Activated CD8-positive, alpha-beta T cell treated with anti-CD3 and anti-CD28 coated beads, Interleukin-2, amount 10 ng/mL, durations not matched to agents 7 days and 5 days (primary cell): ENCODE data around the gene CDCA7. TPM values are rescaled to one million over a fixed set of nuclear protein-coding genes. Genes with fewer than 3 reads are reported as not detected.
A peak's percentile ranks its signal among the peaks of the same experiment; 100 is the strongest.

ENCODE experiments used
- ATAC-seq: fragments of 150-1000 bp; cut with Tn5 transposase; one replicate; pipeline ENCODE4 v1.10.0; 2021; ENCODE audit warnings: moderate library complexity
- CTCF ChIA-PET: fragments of 350-600 bp; sonication (Branson Sonifier 250); formaldehyde crosslinking; loops from one replicate; lab custom pipeline; 2021; ENCODE audit warnings: antibody characterized with exemption; lab: Charles Lee
- POLR2A ChIA-PET: fragments of 350-600 bp; sonication (Branson Sonifier 250); formaldehyde crosslinking; loops from one replicate; lab custom pipeline; 2021; ENCODE audit warnings: antibody characterized with exemption; lab: Charles Lee
- DNase-seq: peaks from one replicate; pipeline ENCODE4 v3.0.0-alpha.2; 2020
- H3K27ac Mint-ChIP-seq: one replicate; pipeline ENCODE4 v1.8.0; 2021; ENCODE audit warnings: mild to moderate bottlenecking, mixed read lengths
- H3K27me3 Mint-ChIP-seq: one replicate; pipeline ENCODE4 v1.8.0; 2021; ENCODE audit warnings: low read depth, mixed read lengths
- H3K36me3 Mint-ChIP-seq: one replicate; pipeline ENCODE4 v1.8.0; 2021; ENCODE audit warnings: low read depth, mixed read lengths
- H3K4me1 Mint-ChIP-seq: one replicate; pipeline ENCODE4 v1.8.0; 2021; ENCODE audit warnings: low read depth, mixed read lengths
- H3K4me3 Mint-ChIP-seq: one replicate; pipeline ENCODE4 v1.8.0; 2021; ENCODE audit warnings: mild to moderate bottlenecking, mixed read lengths
- H3K9me3 Mint-ChIP-seq: one replicate; pipeline ENCODE4 v1.8.0; 2022; ENCODE audit warnings: mixed read lengths; ENCODE audit not compliant: insufficient read depth
- total RNA-seq, 2 experiments: library from RNA; stranded (reverse); gene quantifications; one replicate each; pipeline ENCODE4 v1.2.3, GENCODE V29; 2021

Gene CDCA7
- total RNA-seq, 2 experiments from 2014 or later, result 115 to 119 TPM

- ChIA-PET CTCF (no interaction called here), POLR2A (no interaction called here)
- peaks cover 3% of the 10 kb centered on the region for H3K36me3 Mint-ChIP-seq
- peaks cover 3% of the 10 kb centered on the region for H3K4me1 Mint-ChIP-seq
- peaks cover 10% of the 10 kb centered on the region for H3K9me3 Mint-ChIP-seq
- H3K27ac Mint-ChIP-seq, result no peak overlapping the region
- DNase-seq (no peak), ATAC-seq (no peak)
- peaks cover 25% of the 10 kb centered on the region for H3K27me3 Mint-ChIP-seq
- H3K4me3 Mint-ChIP-seq, result no peak overlapping the region
Measured at GRCh38 chr2:173347305-173348168, 7.1 kb upstream of the CDCA7 start.

- H3K4me3 Mint-ChIP-seq, result no peak overlapping the region
- peaks cover 10% of the 10 kb centered on the region for H3K9me3 Mint-ChIP-seq
- ATAC-seq (no peak), DNase-seq (no peak)
- peaks cover 14% of the 10 kb centered on the region for H3K4me1 Mint-ChIP-seq
- peaks cover 23% of the 10 kb centered on the region for H3K27me3 Mint-ChIP-seq
- CTCF ChIA-PET, result no interaction called here
- POLR2A ChIA-PET, result no interaction called here
- H3K27ac Mint-ChIP-seq, result no peak overlapping the region
- peaks cover 5% of the 10 kb centered on the region for H3K36me3 Mint-ChIP-seq
Measured at GRCh38 chr2:173349287-173349686, 5.4 kb upstream of the CDCA7 start.

- CTCF ChIA-PET, result no interaction called here
- H3K27ac Mint-ChIP-seq, result no peak overlapping the region
- POLR2A ChIA-PET, result no interaction called here
Measured at GRCh38 chr2:173350383-173350782, 4.3 kb upstream of the CDCA7 start.

GRCh38 chr2:173351879-173352278 is 2.8 kb upstream of the CDCA7 start:
- peaks cover 15% of the 10 kb centered on the region for H3K36me3 Mint-ChIP-seq
- H3K4me3 Mint-ChIP-seq, result no peak overlapping the region
- no peak overlapping the region for H3K27ac Mint-ChIP-seq
- peaks cover 25% of the 10 kb centered on the region for H3K4me1 Mint-ChIP-seq
- ATAC-seq, result no peak
- no peaks in the 10 kb centered on the region for H3K9me3 Mint-ChIP-seq
- ChIA-PET CTCF (interaction anchor here (1.1 kb wide), 1 partner anchor 69 kb away, joined by 3 read pairs; no protein-coding TSS in a partner anchor), POLR2A (no interaction called here)
- DNase-seq, result no peak
- peaks cover 23% of the 10 kb centered on the region for H3K27me3 Mint-ChIP-seq

More at GRCh38 chr2:173350383-173350782, 4.3 kb upstream of the CDCA7 start:
- Mint-ChIP-seq H3K9me3 (peaks cover 10% of the 10 kb centered on the region), H3K4me3 (no peak overlapping the region), H3K4me1 (peaks cover 14% of the 10 kb centered on the region), H3K36me3 (peaks cover 5% of the 10 kb centered on the region), H3K27me3 (peaks cover 23% of the 10 kb centered on the region)
- no peak for ATAC-seq
- no peak for DNase-seq

- Mint-ChIP-seq H3K4me1 (peaks cover 39% of the 10 kb centered on the region), H3K36me3 (peaks cover 23% of the 10 kb centered on the region), H3K9me3 (no peaks in the 10 kb centered on the region), H3K4me3 (peak overlapping the region; percentile 88), H3K27ac (peak overlapping the region; percentile 97), H3K27me3 (peaks cover 21% of the 10 kb centered on the region)
- CTCF ChIA-PET, result no interaction called here
- no peak for DNase-seq
- ATAC-seq, result no peak
- POLR2A ChIA-PET, result interaction anchor here (0.9 kb wide), 1 partner anchor 124 kb away, joined by 3 read pairs; no protein-coding TSS in a partner anchor
Measured at GRCh38 chr2:173353556-173353955, 1.1 kb upstream of the CDCA7 start.

- H3K4me1 Mint-ChIP-seq, result peaks cover 45% of the 10 kb centered on the region
- DNase-seq (peak; percentile 83), ATAC-seq (peak; percentile 28)
- no peaks in the 10 kb centered on the region for H3K9me3 Mint-ChIP-seq
- H3K36me3 Mint-ChIP-seq, result peaks cover 28% of the 10 kb centered on the region
- H3K4me3 Mint-ChIP-seq, result peak overlapping the region; percentile 88
- H3K27me3 Mint-ChIP-seq, result peaks cover 21% of the 10 kb centered on the region
- POLR2A ChIA-PET, result interaction anchor here (0.6 to 1.0 kb wide), 5 partner anchors 8 to 125 kb away, joined by 3 to 4 read pairs (median 3); no protein-coding TSS in a partner anchor
- CTCF ChIA-PET, result no interaction called here
- peak overlapping the region; percentile 97 for H3K27ac Mint-ChIP-seq
Measured at GRCh38 chr2:173354073-173354581, 545 bp upstream of the CDCA7 start.

GRCh38 chr2:173355132-173355865 is 627 bp downstream of the CDCA7 start:
- Mint-ChIP-seq H3K4me1 (peaks cover 54% of the 10 kb centered on the region), H3K27me3 (peaks cover 14% of the 10 kb centered on the region), H3K36me3 (peaks cover 40% of the 10 kb centered on the region), H3K9me3 (no peaks in the 10 kb centered on the region), H3K4me3 (peak overlapping the region; percentile 88), H3K27ac (peak overlapping the region; percentile 97)
- DNase-seq, result peak; percentile 68
- POLR2A ChIA-PET, result interaction anchor here (1.0 to 1.6 kb wide), 3 partner anchors 9 to 136 kb away, joined by 3 to 5 read pairs (median 3); no protein-coding TSS in a partner anchor
- ATAC-seq, result peak; percentile 61
- CTCF ChIA-PET, result interaction anchor here (1.2 kb wide), 1 partner anchor 145 kb away, joined by 5 read pairs; no protein-coding TSS in a partner anchor

- Mint-ChIP-seq H3K27ac (peak overlapping the region; percentile 97), H3K27me3 (peaks cover 10% of the 10 kb centered on the region), H3K36me3 (peaks cover 46% of the 10 kb centered on the region), H3K9me3 (no peaks in the 10 kb centered on the region), H3K4me1 (peaks cover 60% of the 10 kb centered on the region), H3K4me3 (peak overlapping the region; percentile 88)
- DNase-seq (no peak), ATAC-seq (no peak)
- ChIA-PET POLR2A (interaction anchor here (1.4 to 1.6 kb wide), 2 partner anchors 9 to 137 kb away, joined by 3 to 5 read pairs; no protein-coding TSS in a partner anchor), CTCF (interaction anchor here (1.2 to 1.6 kb wide), 3 partner anchors 14 to 329 kb away, joined by 3 to 5 read pairs (median 5); no protein-coding TSS in a partner anchor)
Measured at GRCh38 chr2:173355866-173356508, 1.3 kb downstream of the CDCA7 start.

GRCh38 chr2:173357346-173357745 is 2.7 kb downstream of the CDCA7 start:
- Mint-ChIP-seq H3K27ac (no peak overlapping the region), H3K27me3 (no peaks in the 10 kb centered on the region), H3K4me1 (peaks cover 61% of the 10 kb centered on the region), H3K4me3 (peak overlapping the region; percentile 29), H3K9me3 (no peaks in the 10 kb centered on the region), H3K36me3 (peaks cover 52% of the 10 kb centered on the region)
- ATAC-seq, result no peak
- CTCF ChIA-PET, result interaction anchor here (1.6 kb wide), 2 partner anchors 12 to 330 kb away, joined by 3 to 5 read pairs; no protein-coding TSS in a partner anchor
- DNase-seq, result no peak
- POLR2A ChIA-PET, result no interaction called here

- Mint-ChIP-seq H3K4me1 (peaks cover 57% of the 10 kb centered on the region), H3K27ac (no peak overlapping the region), H3K4me3 (no peak overlapping the region), H3K36me3 (peaks cover 60% of the 10 kb centered on the region), H3K27me3 (no peaks in the 10 kb centered on the region), H3K9me3 (no peaks in the 10 kb centered on the region)
- ChIA-PET POLR2A (no interaction called here), CTCF (interaction anchor here (0.9 to 1.3 kb wide), 2 partner anchors 11 to 983 kb away, joined by 3 to 4 read pairs; no protein-coding TSS in a partner anchor)
- no peak for DNase-seq
- ATAC-seq, result no peak
Measured at GRCh38 chr2:173358616-173359015, 3.9 kb downstream of the CDCA7 start.

GRCh38 chr2:173359231-173359630 is 4.6 kb downstream of the CDCA7 start:
- Mint-ChIP-seq H3K9me3 (no peaks in the 10 kb centered on the region), H3K36me3 (peaks cover 65% of the 10 kb centered on the region), H3K4me1 (peaks cover 53% of the 10 kb centered on the region), H3K4me3 (peak overlapping the region; percentile 18), H3K27ac (no peak overlapping the region), H3K27me3 (no peaks in the 10 kb centered on the region)
- ChIA-PET CTCF (interaction anchor here (0.9 to 1.3 kb wide), 2 partner anchors 10 to 982 kb away, joined by 3 to 4 read pairs; no protein-coding TSS in a partner anchor), POLR2A (no interaction called here)
- ATAC-seq (no peak), DNase-seq (peak; percentile 25)
